ENCODE data around the gene RXRA. TPM values are rescaled to one million over a fixed set of nuclear protein-coding genes. Genes with fewer than 3 reads are reported as not detected.

RXRA gene
- total and polyA plus RNA-seq, 12 donors = 5.5 to 114 (median 71.3) TPM

- Histone ChIP-seq H3K27ac (peak overlapping the region in 1 of 5 donors; percentile 65), H3K9me3 (replicated peaks in 1 of 3) (no peaks in the 10 kb centered on the region), H3K27me3 (no peaks in the 10 kb centered on the region), H3K4me3 (no peak overlapping the region), H3K36me3 (replicated peaks in 1 of 2) (no peaks in the 10 kb centered on the region), H3K4me1 (replicated peaks in 1 of 2) (no peaks in the 10 kb centered on the region)
- no peak for TF ChIP-seq POLR2A (IDR thresholded peaks at IDR 0.05)
- TF ChIP-seq CTCF (IDR thresholded peaks at IDR 0.05) = no peak
- DNase-seq = no peak
- WGBS, 4 donors = 59 to 68% (median 64%) methylated on average over 14 to 22 of the region's 22 CpGs
- intact Hi-C loops (cut with DNase I) = no loop called here
Observed at GRCh38 chr9:134469041-134469875, 143.0 kb downstream of the RXRA start.

- Histone ChIP-seq H3K27me3 (no peaks in the 10 kb centered on the region), H3K4me1 (replicated peaks in 1 of 2) (peaks cover 0 to 7% of the 10 kb centered on the region in 2 donors), H3K27ac (no peak overlapping the region), H3K36me3 (replicated peaks in 1 of 2) (no peaks in the 10 kb centered on the region), H3K4me3 (no peak overlapping the region), H3K9me3 (replicated peaks in 1 of 3) (no peaks in the 10 kb centered on the region)
- WGBS, 4 donors = 89 to 98% (median 93%) methylated on average over 2 to 6 of the region's 6 CpGs
- TF ChIP-seq POLR2A (IDR thresholded peaks at IDR 0.05) (no peak), CTCF (IDR thresholded peaks at IDR 0.05) (no peak)
- DNase-seq = no peak
- intact Hi-C loops (cut with DNase I) = no loop called here
Observed at GRCh38 chr9:134472256-134472655, 146.0 kb downstream of the RXRA start.

- H3K9me3 ChIP-seq (replicated peaks in 1 of 3) = no peaks in the 10 kb centered on the region
- TF ChIP-seq POLR2A (IDR thresholded peaks at IDR 0.05) (no peak), CTCF (IDR thresholded peaks at IDR 0.05) (no peak)
- DNase-seq = no peak
- H3K4me1 ChIP-seq (replicated peaks in 1 of 2) = peaks cover 0 to 7% of the 10 kb centered on the region in 2 donors
- H3K4me3 ChIP-seq = no peak overlapping the region
- no peaks in the 10 kb centered on the region for H3K27me3 ChIP-seq
- H3K36me3 ChIP-seq (replicated peaks in 1 of 2) = no peaks in the 10 kb centered on the region
- peak overlapping the region in 2 of 5 donors; percentile 63 to 78 for H3K27ac ChIP-seq
- WGBS, 4 donors = 68 to 78% (median 77%) methylated on average over 14 to 26 of the region's 26 CpGs
- intact Hi-C loops (cut with DNase I) = no loop called here
Observed at GRCh38 chr9:134473141-134474054, 147.1 kb downstream of the RXRA start.

- Histone ChIP-seq H3K4me3 (no peak overlapping the region), H3K9me3 (replicated peaks in 1 of 3) (no peaks in the 10 kb centered on the region), H3K27ac (peak overlapping the region in 2 of 5 donors; percentile 57 to 78), H3K36me3 (replicated peaks in 1 of 2) (no peaks in the 10 kb centered on the region), H3K4me1 (replicated peaks in 1 of 2) (peaks cover 0 to 7% of the 10 kb centered on the region in 2 donors), H3K27me3 (no peaks in the 10 kb centered on the region)
- 40 to 80% (median 57%) methylated on average over 1 to 7 of the region's 7 CpGs for WGBS, 4 donors
- no peak for TF ChIP-seq CTCF (IDR thresholded peaks at IDR 0.05)
- no peak for TF ChIP-seq POLR2A (IDR thresholded peaks at IDR 0.05)
- intact Hi-C loops (cut with DNase I) = no loop called here
- peak in 6 of 7 donors; percentile 45 to 75 (median 54) for DNase-seq
Observed at GRCh38 chr9:134474055-134474370, 147.8 kb downstream of the RXRA start.

Data from adrenal gland (tissue), 12 donors.